Nephron progenitor cell (in vitro differentiated cells): ENCODE data around the gene SIPA1L3.

Experiments
- DNase-seq: peaks from one replicate; pipeline ENCODE4 v3.0.0; 2021
- H3K27ac Mint-ChIP-seq: 2 replicates; pipeline ENCODE4 v1.8.0; 2021; ENCODE audit warnings: mild to moderate bottlenecking, moderate library complexity, mixed read lengths
- H3K27me3 Mint-ChIP-seq: 2 replicates; pipeline ENCODE4 v1.8.0; 2021; ENCODE audit warnings: mild to moderate bottlenecking, low read depth, mixed read lengths; ENCODE audit not compliant: poor library complexity
- H3K36me3 Mint-ChIP-seq: 2 replicates; pipeline ENCODE4 v1.8.0; 2021; ENCODE audit warnings: low read depth, mixed read lengths
- H3K4me1 Mint-ChIP-seq: 2 replicates; pipeline ENCODE4 v1.8.0; 2021; ENCODE audit warnings: mixed read lengths
- H3K4me3 Mint-ChIP-seq: 2 replicates; pipeline ENCODE4 v1.8.0; 2021; ENCODE audit warnings: mild to moderate bottlenecking, moderate library complexity, mixed read lengths
- H3K9me3 Mint-ChIP-seq: 2 replicates; pipeline ENCODE4 v1.8.0; 2021; ENCODE audit warnings: mild to moderate bottlenecking, moderate library complexity, mixed read lengths
- CTCF ChIP-seq: fragments of 200-600 bp; sonication (generic); IDR thresholded peaks from 2 replicates; pipeline ENCODE4 v1.5.0; 2021; ENCODE audit warnings: antibody characterized with exemption

The SIPA1L3 gene

DNA sequence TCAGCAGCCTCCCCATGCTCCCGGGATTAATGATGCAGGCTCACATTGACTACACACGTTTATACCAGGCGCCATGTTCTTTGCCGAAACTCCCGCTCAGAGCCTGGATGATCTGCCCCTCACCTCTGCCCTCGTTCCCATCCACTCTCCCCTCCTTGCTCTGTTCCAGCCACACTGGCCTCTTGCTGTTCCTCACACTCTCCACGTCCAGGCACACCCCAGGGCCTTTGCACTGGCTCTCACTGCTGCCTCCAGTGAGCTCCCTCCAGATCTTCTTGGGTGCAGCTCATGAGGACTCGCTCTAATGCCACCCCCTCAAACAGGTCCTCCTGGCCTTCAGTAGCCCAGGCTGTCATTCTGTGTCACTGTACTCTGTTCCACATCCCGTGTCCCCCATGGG lies 277.8 kb downstream of the SIPA1L3 start:
- no peak for TF ChIP-seq CTCF
- Mint-ChIP-seq H3K9me3 (peaks cover 14% of the 10 kb centered on the region), H3K27ac (peak overlapping the region; percentile 62), H3K27me3 (peaks cover 2% of the 10 kb centered on the region), H3K4me3 (no peak overlapping the region), H3K36me3 (peaks cover 36% of the 10 kb centered on the region), H3K4me1 (peaks cover 48% of the 10 kb centered on the region)
- no peak for DNase-seq

DNA sequence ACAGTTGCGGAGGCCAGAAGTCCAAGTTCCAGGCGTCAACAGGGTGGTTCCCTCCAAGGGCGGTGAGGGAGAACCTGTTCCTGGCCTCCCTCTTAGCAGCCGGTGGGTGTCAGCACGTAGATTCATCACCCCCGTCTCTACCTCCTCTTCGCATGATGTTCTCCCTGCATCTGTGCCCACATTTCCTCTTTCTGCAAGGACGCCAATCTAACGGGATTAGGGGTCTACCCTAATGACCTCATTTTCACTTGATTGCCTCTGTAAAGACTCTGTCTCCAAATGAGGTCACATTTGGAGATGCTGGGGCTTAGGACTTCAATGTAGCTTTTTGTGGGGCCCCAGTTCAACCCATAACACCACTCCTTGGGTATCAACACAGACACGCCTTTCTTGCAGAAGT lies 278.6 kb downstream of the SIPA1L3 start:
- Mint-ChIP-seq H3K36me3 (peaks cover 29% of the 10 kb centered on the region), H3K27me3 (peaks cover 2% of the 10 kb centered on the region), H3K4me3 (no peak overlapping the region), H3K27ac (peak overlapping the region; percentile 14), H3K9me3 (peaks cover 6% of the 10 kb centered on the region), H3K4me1 (peaks cover 48% of the 10 kb centered on the region)
- DNase-seq: no peak
- no peak for TF ChIP-seq CTCF

- Mint-ChIP-seq H3K9me3 (no peaks in the 10 kb centered on the region), H3K36me3 (peaks cover 16% of the 10 kb centered on the region), H3K4me3 (no peak overlapping the region), H3K27me3 (no peaks in the 10 kb centered on the region), H3K27ac (no peak overlapping the region), H3K4me1 (peaks cover 16% of the 10 kb centered on the region)
- TF ChIP-seq CTCF: no peak
- DNase-seq: no peak
Measured at GRCh38 chr19:38190061-38190460, 283.1 kb downstream of the SIPA1L3 start.

DNA sequence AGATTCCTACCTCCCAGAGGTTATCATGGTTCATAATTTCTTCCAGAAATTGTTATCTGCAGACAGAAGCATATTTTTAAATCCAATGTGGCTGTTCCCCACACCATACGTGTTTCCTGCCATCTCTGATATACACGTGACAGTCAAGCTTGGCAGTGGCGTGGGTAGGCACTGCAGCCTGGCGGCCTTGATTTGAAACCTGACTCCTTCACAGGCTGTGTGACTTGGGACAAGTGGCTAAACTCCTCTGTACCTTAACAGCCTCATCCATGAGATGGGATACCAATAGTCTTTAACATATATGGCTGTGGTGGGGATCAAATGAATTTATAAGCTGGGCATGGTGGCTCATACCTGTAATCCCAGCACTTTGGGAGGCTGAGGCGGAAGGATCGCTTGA lies 283.8 kb downstream of the SIPA1L3 start:
- TF ChIP-seq CTCF: no peak
- no peak overlapping the region for H3K27ac Mint-ChIP-seq
- H3K36me3 Mint-ChIP-seq: peaks cover 16% of the 10 kb centered on the region
- no peak for DNase-seq
- H3K4me1 Mint-ChIP-seq: peaks cover 8% of the 10 kb centered on the region
- H3K27me3 Mint-ChIP-seq: no peaks in the 10 kb centered on the region
- H3K4me3 Mint-ChIP-seq: no peak overlapping the region
- H3K9me3 Mint-ChIP-seq: no peaks in the 10 kb centered on the region

DNA sequence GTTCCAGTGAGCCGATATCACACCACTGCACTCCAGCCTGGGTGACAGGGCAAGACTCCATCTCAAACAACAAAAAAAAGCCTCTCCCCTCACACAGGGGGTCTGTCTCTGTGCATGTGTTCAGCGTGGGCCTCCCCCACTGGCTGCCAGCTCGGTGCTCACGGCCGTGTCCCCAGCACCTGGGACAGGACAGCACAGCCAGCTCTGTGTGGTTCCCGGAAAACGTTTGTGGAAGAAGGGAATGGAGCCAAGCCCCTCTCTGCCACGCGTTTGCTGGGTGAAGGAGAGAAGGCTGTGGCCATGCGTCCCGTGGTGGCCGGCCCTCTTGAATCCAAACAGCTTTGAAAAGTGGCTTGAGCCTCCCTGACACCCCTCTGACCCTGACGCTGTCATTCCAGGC lies 284.7 kb downstream of the SIPA1L3 start:
- peak overlapping the region; percentile 66 for H3K27ac Mint-ChIP-seq

More for the DNA sequence above, 284.7 kb downstream of the SIPA1L3 start:
- Mint-ChIP-seq H3K27me3 (no peaks in the 10 kb centered on the region), H3K4me3 (no peak overlapping the region), H3K9me3 (no peaks in the 10 kb centered on the region), H3K4me1 (peaks cover 5% of the 10 kb centered on the region), H3K36me3 (peaks cover 14% of the 10 kb centered on the region)
- no peak for TF ChIP-seq CTCF
- no peak for DNase-seq
